ENCODE results near the gene SYNPO2.

The SYNPO2 gene

DNA sequence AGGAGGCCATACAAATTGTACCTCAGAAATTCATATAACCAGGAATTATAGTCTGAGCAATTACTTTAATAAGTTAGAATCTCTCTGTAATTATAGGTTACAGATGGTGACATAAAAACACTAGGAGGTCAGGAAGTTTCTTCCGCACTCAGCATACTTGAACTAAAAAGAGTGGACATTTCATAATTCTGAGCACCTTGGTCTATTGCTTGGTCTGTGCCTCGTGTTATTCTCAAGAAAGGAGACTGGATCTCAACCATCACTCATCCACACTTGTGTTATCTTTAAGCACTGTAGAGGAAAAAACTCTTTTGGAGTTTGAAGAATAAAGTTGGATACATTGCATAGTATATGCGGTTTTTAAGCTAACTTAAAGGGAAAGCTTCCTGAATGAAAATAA is 91.1 kb downstream of the SYNPO2 start:
- TF ChIP-seq, protein P1, sequence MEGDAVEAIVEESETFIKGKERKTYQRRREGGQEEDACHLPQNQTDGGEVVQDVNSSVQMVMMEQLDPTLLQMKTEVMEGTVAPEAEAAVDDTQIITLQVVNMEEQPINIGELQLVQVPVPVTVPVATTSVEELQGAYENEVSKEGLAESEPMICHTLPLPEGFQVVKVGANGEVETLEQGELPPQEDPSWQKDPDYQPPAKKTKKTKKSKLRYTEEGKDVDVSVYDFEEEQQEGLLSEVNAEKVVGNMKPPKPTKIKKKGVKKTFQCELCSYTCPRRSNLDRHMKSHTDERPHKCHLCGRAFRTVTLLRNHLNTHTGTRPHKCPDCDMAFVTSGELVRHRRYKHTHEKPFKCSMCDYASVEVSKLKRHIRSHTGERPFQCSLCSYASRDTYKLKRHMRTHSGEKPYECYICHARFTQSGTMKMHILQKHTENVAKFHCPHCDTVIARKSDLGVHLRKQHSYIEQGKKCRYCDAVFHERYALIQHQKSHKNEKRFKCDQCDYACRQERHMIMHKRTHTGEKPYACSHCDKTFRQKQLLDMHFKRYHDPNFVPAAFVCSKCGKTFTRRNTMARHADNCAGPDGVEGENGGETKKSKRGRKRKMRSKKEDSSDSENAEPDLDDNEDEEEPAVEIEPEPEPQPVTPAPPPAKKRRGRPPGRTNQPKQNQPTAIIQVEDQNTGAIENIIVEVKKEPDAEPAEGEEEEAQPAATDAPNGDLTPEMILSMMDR (IDR thresholded peaks at IDR 0.05; ENCODE audit: low read depth, low read length, missing control alignments): no peak
- in situ Hi-C loops (cut with HindIII; ENCODE audit: low sequenced_read_pairs): loop anchor here (10.0 kb wide), 1 partner anchor 315 kb away; no protein-coding TSS in a partner anchor
- DNase-seq (ENCODE audit: low read depth): no peak
- no peak overlapping the region for H3K4me3 ChIP-seq (ENCODE audit: low read depth, low read length)

DNA sequence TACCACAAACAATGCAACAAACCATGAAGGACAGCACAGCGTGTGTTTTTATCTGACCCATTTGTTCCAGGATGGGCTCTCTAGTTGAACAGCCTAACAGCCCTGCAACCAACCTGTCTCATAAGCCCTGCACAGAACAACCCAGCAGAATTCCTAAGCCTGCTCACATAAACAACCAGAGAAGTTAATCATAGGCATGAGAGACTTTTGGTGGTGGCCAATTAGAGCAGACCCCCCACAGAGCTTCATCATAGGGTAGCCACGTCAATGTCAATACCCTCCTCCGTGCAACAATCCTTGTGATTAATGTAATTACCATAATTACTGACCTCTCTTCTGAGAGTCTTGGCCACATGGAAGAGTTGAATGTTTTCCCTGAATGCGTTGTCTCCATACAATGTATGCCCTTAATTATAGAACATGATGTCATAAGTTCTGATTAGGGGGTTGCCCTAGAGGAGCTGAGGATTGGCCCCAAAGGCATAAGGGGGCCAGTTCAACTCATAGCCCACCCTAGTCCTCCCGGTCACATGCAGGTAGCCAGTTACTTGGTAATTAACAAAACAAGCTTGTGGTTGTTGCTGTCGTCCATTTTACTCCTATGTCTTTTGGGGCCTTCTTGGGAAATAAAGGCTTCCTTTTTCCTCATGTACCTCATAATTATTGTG is 92.7 kb downstream of the SYNPO2 start:
- no peak for DNase-seq (ENCODE audit: low read depth)
- TF ChIP-seq, protein P1 (IDR thresholded peaks at IDR 0.05; ENCODE audit: low read depth, low read length, missing control alignments): no peak
- H3K4me3 ChIP-seq (ENCODE audit: low read depth, low read length): no peak overlapping the region
- in situ Hi-C loops (cut with HindIII; ENCODE audit: low sequenced_read_pairs): loop anchor here (10.0 kb wide), 1 partner anchor 313 kb away; no protein-coding TSS in a partner anchor

DNA sequence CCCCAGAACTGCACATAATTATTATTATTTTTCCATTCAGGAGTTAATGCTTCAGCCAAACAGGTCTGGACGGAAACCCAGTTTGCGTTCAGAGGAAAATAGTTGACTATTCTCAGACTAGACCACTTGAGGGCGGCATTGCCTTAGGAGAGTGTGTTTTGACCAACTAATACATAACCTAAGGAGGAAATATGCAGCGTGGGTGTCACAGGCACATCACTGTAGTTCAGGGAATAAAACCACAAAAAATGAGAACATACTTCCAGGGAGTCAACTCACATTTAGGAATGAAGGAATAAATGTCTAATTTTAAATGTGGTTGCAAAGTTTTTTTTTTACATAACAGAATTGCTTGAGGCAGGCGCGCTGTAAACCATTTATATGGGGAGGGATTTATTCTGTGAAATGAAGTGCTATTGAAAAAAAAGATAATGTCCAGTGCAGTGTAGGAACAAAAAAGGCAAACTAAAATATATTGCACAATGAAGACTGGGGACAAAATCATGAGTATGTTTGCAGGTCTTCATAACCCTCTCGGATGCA is 93.3 kb downstream of the SYNPO2 start:
- no peak overlapping the region for H3K4me3 ChIP-seq (ENCODE audit: low read depth, low read length)
- in situ Hi-C loops (cut with HindIII; ENCODE audit: low sequenced_read_pairs): loop anchor here (10.0 kb wide), 1 partner anchor 313 kb away; no protein-coding TSS in a partner anchor
- DNase-seq (ENCODE audit: low read depth): peak; percentile 81
- TF ChIP-seq, protein P1 (IDR thresholded peaks at IDR 0.05; ENCODE audit: low read depth, low read length, missing control alignments): peak; percentile 71

DNA sequence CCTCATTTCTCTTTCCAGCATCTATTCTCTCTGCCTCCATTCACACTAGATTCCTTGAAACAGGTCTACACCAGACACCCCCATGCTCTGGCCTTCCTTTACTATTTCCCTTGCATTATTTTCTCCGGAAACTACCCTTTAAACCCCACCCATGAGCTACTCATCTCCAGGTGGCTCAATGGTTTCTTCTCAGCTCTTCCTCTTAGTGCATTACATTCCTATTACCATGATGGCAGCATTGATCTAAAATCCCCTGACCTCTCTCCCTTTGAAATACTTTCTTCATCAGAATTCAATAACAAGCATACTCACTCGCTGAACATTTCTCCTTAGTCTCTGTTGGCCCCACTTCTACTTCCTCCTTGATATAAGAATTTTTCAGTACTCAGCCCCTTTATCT is 94.6 kb downstream of the SYNPO2 start:
- in situ Hi-C loops (cut with HindIII; ENCODE audit: low sequenced_read_pairs): loop anchor here (10.0 kb wide), 1 partner anchor 312 kb away; no protein-coding TSS in a partner anchor
- TF ChIP-seq, protein P1 (IDR thresholded peaks at IDR 0.05; ENCODE audit: low read depth, low read length, missing control alignments): no peak
- DNase-seq (ENCODE audit: low read depth): no peak
- no peak overlapping the region for H3K4me3 ChIP-seq (ENCODE audit: low read depth, low read length)

DNA sequence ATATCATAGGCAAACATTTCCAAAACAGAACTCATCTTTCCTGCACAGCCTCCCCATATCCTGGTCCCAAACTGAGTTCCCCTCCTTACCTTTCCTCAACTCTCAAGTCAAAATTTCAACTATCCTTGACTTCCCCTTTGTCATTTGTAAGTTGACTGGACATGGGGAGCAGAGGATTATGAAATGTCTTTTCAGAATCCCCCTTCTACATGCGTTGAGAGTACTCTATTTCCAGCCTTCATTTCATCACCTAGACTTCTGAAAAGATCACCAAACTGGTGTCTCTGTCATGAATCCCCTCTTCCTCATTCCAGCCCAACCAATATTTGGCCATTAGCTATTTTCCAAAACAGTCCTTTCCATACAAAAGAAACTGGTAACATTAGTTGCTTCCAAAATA is 95.2 kb downstream of the SYNPO2 start:
- H3K4me3 ChIP-seq (ENCODE audit: low read depth, low read length): no peak overlapping the region
- TF ChIP-seq, protein P1 (IDR thresholded peaks at IDR 0.05; ENCODE audit: low read depth, low read length, missing control alignments): no peak
- DNase-seq (ENCODE audit: low read depth): no peak
- in situ Hi-C loops (cut with HindIII; ENCODE audit: low sequenced_read_pairs): loop anchor here (10.0 kb wide), 1 partner anchor 311 kb away; no protein-coding TSS in a partner anchor

DNA sequence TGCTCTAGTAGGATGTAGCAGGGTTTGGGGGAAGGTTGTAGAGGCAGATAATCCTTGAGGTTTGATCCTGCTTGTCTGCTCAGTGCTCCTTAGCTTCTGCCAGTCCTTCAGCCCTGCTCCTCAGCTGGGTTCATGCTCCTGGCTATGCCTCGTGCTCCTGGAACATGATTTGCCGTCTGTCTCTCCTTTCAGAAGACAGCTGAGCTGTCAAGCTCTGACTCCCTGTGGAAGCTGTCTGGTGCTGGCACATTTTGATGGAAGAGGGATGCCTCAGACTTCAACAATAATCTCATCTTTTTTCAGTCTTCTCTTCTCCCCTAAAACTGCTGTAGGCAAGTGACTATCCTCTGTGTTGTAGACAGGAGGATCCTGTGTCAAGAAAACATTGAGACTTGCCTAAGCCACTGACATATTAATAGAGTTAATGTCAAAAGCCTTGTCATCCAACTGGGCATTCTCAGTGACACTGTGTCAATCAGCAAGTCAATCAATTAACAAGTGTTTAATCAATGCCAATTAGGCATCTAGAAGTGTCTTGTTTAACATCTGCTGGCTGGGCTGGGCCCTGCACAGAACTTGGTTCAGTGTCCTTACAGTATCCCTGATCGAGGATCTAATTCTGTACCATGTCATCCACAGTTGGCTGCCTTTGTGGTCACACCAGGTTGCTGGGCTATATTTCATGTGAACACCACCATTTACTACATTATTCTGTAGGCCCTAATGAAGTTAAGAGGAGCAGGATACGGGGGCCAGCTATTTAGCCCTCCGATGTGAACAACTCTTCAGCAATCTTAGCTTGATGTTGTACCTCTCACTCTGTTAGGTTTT is 96.7 kb downstream of the SYNPO2 start:
- H3K4me3 ChIP-seq (ENCODE audit: low read depth, low read length): no peak overlapping the region
- in situ Hi-C loops (cut with HindIII; ENCODE audit: low sequenced_read_pairs): loop anchor here (10.0 kb wide), 1 partner anchor 309 kb away; no protein-coding TSS in a partner anchor
- no peak for DNase-seq (ENCODE audit: low read depth)
- TF ChIP-seq, protein P1 (IDR thresholded peaks at IDR 0.05; ENCODE audit: low read depth, low read length, missing control alignments): no peak
